HG03097 (cell line): ENCODE data around the gene CCDC8.
"Not testable (repeated sequence)": the region's sequence is repeated elsewhere in the genome, so short reads cannot be mapped to it uniquely, and the experiment has no call there.

Experiments used
- ATAC-seq: cut with Tn5 transposase; IDR thresholded peaks from one replicate; pipeline ENCODE4 v1.9.1; 2021; ENCODE audit not compliant: unreplicated experiment, low FRiP score

CCDC8 gene

DNA sequence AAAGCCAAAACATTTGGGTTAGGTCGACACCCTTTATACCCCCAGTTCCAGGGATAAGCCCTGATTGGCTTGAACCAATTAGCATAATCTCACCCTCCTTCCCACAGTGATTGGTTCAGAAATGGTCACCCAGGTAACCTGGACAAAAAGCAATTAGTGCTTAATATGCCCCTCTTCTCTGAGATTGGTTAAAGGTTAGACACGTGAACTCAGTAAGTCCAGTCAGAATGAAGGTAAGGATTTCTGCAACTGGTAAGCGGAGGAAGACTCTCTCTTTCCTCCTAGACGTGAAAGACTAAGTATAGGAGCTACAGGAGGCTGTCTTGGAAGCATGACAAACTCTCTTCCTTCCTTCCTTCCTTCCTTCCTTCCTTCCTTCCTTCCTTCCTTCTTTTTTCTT is 16.6 kb upstream of the CCDC8 start:
- ATAC-seq: no peak

DNA sequence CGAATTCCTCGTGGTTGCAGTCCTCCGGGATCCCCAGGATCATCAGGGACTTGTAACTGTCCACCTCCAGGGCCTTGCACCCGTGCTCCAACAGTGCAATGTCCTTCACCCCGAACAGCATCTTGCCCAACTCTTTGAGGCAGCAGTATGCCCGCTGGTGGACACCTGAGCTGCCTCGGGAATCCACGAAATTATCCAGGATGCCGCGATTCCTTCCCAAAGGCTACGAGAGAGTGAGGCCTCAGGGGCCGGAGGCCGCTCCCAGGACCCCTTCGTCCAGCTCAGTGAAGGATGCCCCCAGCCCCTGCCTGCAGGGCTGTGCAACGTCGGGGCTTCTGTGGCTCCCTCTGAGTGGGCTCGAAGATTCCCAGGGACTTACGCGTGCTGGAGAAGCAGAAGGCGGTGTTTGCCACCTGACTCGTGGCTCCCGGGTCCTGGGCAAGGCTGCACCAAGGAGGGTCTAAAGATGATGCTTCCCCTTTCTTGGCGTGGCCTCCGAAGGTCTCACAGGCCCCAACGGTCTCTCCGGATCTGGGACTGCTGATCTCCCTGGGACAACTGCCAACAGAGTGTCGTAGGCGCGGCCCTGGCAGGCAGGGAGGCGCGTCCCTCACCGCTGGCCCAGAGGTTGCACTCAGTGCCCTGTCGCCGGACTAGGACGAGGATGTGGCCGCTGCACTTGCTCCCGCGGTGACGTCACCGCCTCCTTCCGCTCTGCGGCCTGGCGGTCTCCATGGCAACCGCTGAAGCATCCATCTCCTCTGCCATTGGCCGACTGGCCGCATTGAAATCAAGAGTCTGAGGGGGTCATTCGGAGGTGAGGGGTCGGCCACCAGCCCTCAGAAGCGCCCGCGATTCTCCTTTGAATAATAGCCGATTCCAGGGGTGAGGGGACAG is 15.1 kb upstream of the CCDC8 start, which contains the start of gene PNMA8C:
TSS of gene PNMA8C (minus strand) at position 698 of the 897 bp plus-strand sequence. CDS start at position 121, 577 bp downstream.
- ATAC-seq: no peak

DNA sequence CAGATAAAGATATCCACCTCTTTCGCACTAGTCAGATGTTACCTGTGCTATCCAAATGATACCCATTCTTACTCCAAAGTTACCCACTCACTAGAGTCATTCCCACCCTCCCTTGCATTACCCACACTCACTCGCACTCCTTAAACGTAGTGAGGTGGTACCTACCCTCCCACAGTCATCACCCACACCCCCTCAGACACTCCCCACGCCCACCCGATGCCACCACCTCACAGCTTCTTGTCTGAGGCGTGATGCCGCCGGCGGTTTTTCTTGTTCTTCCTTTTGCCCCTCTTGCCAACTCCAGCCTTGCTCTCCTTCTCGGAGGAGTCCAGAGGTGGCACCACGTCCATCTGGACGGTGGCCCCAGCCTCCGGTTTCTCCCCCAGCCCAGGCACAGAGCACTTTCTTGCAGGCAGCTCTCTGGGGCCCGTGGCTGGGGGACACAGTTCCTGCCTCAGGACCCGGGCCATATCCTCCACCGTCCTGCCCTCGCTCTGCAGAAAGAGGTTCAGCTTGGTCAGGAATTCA is 14.2 kb upstream of the CCDC8 start:
- ATAC-seq: no peak

DNA sequence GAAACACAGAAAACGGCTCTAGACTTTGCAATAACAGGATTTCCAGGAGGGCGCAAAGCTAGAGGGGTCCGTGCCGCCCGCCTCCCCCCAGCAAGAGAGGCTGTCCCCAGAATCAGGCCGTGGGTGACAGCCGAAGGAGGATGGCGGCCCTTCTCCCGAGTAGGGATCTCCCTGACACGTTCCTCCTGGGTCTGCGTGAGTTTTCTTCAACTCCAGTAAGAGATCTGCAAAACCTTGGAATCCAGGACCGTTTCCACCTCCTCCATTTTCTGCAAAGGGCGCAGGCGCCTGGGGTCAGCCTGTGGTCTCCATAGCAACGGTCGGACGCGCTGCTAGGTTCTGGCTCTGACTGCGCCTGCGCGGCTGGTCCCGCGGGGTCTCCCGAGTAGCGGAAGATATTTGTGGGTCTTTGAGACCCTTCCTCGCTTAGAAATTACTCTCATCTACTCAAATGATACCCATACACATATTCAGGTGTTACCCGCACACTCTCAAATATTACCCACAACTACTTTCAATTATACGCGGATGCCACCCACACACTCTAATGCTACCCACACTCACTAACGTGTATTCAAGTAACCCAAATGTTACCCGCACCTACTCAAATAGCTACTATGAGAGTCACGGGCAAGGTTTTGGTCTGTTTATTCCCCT is 13.3 kb upstream of the CCDC8 start:
- no peak for ATAC-seq

DNA sequence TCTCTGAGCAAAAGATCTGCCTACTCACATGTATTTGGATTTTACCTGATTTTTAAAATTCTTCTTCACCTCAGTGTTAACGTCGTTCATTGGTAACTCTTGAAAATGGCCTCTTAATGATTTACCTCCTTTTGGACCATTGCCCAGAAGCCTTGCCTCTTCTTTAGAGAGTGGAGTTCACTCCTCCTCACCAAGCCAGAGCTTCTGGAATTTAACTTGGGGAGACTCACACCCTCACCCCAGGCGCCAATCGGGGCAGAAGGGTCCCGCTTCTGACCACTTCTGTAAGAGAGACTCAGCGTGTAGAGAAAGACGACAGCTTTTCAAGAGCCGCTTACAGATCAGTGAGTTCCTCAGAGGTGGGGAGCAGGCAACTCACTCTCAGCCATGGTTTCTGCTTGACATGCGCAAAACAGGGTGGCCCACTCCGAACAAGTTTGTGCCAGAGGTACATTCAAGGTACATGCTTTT is 12.7 kb upstream of the CCDC8 start:
- no peak for ATAC-seq

DNA sequence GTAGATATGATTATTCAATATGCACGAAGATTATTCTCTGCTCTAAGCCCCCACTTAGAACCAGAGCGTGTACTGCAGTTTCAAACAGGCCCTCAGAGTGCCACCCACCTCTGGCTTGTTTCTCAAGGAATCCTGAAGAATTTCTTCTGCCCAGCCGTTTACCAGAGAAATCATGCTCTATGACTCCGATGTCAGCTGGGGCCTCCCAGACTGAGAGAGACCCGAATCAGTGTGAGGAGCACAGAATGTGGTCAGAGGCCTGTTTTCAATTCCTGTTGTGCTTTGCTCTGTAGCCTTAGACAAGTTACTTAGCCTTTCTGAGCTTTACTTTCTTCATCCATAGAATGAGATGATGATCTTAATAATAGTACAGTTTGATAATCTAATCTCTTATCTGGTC is 9.8 kb upstream of the CCDC8 start:
- ATAC-seq: no peak

DNA sequence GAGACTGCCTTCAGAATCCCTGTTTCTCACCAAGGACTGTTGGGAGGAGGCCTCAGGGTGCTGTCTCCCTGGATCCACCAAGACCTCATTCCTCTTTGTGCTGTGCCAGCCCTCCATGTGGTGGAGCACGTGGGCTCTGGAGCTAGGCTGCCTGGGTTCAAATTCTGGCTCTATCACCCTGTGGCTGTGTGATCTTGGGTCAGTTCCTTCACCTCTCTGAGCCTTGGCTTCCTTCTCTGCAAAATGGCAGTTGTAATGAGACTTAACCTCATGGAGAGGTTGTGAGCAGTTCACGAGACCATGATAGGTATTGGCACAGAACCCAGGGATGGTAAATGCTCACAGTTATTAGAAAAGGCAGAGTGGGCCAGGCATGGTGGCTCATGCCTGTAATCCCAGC is 9.0 kb upstream of the CCDC8 start:
- ATAC-seq: no peak

DNA sequence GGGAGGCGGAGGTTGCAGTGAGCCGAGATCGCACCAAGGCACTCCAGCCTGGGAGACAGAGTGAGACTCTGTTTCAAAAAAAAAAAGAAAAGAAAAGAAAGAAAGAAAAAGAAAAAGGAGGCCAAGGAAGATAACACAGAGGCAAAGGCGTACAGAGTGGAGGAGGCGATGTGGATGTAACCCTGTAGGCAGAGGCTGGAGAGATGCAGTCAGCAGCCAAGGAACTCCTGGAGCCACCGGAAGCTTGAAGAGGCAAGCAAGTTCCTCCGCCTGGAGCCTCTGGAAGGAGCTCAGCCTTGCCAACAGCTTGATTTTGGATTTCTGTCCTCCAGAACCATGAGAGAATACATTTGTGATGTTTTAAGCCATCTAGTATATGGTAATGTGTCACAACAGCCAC is 6.7 kb upstream of the CCDC8 start:
- ATAC-seq: no peak

DNA sequence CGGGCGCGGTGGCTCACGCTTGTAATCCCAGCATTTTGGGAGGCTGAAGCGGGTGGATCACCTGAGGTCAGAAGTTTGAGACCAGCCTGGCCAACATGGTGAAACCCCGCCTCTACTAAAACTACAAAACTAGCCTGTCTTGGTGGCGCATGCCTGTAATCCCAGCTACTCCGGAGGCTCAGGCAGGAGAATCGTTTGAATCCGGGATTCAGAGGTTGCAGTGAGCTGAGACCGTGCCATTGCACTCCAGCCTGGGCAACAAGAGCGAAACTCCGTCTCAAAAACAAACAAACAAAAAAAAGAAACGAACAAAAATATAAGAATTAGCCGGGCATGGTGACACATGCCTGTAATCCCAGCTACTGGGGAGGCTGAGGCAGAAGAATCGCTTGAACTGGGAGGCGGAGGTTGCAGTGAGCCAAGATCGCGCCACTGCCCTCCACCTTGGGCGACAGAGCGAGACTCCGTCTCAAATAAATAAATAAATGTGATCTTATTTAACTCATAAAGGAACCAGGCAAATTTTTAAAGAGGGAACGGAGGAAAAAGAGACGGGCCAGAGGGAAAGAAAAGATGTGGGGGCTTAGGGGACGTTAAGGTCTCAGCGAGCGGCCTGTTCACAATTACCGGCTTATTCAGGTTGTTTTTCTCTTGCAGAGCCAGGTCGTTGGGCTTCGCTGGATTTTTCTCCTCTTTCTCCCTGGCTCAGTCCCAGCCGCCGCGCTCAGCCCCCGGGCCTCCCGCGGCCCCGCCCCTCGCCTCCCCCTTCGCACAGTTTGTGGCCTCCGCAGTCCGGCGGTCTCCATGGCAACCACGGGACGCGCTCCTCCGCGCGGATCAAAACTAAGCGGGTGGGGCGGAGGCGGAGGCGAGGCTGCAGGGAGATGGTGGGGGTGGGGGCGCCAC is 2.7 kb upstream of the CCDC8 start:
- not testable (repeated sequence) for ATAC-seq

DNA sequence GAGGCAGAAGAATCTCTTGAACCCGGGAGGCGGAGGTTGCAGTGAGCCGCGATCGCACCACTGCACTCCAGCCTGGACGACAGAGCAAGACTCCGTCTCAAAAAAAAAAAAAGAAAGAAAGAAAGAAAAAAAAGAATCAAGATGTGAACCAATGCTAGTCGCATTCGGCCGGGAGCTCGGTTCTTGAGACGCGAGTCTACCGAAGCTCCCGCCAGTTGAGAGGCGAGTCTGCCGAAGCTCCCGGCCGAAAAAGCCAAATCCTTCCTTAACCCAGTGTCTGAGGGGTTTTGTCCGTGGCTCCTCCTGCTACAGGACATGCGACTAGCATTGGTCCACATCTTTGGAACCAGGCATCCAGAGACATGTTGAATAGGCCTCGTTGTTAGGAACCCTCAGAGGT is 1.5 kb upstream of the CCDC8 start:
- not testable (repeated sequence) for ATAC-seq

DNA sequence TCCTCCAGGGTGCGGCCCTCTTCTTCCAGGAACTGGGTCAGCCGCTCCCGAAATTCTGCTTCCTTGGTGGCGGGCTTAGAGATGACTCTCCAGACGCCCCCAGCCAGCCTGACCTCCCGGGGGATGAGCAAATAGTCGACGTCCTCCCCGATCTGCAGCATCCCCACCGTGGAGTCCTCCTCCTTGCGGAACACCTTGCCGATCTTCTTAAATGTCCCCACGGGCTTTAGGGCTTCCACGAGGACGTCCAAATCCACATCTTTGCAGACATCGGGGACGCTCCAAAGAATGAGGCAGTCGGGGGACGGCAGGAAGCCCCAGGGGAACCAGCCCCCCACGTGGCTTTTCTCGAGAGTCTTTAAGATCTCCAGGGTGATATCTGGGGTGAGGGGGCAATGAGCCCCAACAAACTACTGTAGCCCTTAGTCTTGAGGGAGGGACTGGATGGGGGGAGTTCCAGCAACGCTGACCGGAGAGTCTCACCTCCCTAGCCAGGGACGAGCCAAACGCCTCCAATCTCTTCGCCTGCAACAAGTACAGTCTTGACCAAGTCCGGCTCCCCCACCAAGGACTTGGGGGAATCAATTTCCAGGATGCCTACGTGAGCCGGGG is 608 bp downstream of the CCDC8 start:
- ATAC-seq: no peak

DNA sequence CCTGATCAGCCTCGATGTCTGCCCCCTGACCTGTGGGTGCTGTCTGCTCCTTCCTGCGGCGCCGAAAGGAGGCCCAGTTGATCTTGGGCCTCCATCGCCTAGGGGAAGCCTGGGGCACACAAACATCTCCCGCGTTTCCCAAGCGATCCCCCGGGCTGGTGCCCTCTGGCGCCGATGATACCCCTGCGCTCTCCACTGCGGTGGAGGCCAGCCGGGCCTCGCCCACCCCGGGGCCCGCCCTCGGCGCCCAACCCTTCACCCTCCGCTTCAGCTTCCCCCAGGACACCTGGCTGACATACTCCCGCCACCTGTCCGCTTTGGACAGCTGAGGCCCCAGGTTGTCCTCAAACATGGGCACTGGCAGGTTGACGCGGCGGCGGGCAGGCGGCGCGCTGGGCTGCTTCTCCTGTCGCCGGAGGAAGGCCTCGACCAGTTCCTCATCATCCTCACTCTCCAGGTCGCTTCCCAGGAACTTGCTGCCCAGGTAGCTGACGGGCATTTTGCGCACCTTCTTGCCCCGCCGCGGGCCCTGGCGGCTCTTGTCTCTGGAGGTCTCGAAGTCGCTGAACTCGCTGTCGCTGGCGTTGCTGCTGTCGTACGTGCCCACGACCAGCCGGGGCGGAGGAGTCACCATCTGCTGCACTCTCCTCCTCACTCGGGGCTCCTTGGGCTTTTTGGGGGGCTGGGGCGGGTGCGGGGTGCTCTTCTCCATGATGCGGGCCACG is 1.3 kb downstream of the CCDC8 start:
- no peak for ATAC-seq

DNA sequence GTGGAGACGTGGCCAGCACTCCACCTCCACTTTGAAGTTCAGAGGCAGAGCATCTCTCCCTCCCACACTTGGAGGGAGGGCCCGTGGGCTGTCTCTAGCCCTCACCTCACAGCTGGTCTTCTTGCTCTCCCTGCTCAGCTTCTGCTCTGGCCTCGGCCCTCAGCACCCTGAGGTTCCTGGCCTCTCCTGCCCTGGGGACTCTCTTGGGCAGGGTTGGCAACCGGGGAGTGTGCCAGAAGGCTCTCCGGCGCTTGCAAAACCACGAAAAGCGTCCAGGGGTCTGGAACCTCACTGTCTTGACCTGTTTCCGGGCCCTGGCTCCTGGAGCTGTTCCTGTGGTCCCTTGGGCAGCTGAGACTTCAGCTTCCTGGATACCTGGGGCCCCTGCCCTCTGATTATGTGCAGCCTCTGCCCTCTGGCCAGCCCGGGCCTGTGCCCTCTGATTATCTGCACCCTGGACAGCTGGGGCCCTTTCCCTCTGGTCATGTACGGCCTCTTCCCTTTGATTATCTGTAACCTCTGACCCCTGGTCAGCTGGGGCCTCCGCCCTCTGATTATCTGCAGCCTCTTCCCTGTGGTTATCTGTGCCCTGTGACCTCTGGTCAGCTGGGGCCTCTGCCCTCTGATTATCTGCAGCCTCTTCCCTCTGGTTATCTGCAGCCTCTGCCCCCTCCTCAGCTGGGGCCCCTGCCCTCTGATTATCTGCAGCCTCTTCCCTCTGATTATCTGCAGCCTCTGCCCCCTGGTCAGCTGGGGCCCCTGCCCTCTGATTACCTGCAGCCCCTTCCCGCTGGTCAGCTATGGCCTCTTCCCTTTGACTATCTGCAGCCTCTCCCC is 2.1 kb downstream of the CCDC8 start:
- no peak for ATAC-seq

DNA sequence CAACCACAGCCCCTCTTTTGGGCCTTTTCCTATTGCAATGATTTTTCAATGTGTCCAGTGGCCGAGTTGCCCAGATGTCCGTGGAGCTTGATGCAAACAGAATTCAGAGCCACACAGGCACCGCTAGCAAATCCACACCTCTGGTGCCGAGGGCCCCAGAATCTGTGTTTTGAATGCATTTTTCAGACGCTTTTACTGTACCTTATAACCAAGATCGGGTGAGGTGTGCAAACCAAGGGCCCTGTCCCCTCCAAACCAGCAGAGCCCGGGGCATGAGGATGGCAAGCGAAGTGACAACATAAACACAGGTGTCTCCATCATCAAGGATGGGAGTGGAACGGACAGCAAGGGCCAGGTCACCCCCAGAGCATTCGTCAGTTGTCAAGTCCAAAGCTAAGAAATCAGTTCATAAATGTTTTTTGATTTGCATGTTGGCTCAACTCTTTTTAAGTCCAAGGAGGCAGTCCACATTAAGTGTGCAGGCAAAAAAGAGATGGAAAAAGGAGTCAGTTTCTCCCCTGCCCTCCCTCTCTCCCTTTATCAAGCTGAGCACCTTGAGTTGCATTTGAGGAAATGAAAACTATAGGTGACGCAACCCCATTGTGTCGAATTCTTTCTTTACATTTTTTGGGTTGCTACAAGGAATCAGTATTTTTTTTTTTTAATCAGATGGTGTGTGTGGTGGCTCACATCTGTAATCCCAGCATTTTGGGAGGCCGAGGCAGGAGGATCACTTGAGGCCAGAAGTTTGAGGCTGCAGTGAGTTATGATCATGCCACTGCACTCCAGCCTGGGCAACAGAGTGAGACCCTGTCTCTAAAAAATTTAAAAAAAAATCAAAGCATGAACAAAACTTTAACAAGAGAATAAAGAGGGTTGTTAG is 2.9 kb downstream of the CCDC8 start:
- ATAC-seq: no peak

DNA sequence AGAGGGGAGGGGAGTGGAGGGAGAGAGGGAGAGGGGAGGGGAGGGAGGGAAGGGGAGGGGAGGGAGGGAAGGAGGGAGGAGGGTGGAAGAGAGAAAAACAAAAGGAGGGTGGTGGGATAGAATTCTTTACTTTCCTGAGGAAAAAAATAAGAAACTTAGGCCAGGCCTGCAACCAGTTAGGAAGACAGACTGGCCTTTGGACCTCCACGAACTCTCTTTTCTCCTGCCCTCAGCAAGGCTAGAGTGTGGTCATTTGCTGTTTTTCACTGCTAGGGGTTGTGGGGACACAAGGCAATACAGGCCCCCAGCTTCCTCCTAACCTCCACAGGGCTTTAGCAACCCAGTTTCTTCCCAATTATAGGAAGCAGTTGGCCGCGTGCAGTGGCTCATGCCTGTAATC is 4.2 kb downstream of the CCDC8 start:
- no peak for ATAC-seq

DNA sequence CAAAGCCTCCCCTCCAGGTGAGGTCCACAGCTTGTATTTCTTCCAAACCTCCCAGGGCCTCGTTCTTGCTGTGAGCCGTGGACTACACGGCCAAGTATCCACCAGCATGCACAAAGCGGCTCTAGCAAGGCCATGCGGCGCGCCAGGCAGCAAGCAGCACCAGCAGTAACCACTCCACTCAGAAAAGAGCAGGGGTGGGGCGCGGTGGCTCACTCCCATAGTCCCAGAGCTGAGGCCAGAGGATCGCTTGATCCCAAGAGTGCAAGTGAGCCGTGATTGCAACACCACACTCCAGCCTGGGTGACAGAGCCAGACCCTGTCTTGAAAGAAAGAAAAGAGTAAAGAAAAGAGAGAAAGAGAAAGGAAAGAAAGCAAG is 4.7 kb downstream of the CCDC8 start:
- ATAC-seq: no peak

DNA sequence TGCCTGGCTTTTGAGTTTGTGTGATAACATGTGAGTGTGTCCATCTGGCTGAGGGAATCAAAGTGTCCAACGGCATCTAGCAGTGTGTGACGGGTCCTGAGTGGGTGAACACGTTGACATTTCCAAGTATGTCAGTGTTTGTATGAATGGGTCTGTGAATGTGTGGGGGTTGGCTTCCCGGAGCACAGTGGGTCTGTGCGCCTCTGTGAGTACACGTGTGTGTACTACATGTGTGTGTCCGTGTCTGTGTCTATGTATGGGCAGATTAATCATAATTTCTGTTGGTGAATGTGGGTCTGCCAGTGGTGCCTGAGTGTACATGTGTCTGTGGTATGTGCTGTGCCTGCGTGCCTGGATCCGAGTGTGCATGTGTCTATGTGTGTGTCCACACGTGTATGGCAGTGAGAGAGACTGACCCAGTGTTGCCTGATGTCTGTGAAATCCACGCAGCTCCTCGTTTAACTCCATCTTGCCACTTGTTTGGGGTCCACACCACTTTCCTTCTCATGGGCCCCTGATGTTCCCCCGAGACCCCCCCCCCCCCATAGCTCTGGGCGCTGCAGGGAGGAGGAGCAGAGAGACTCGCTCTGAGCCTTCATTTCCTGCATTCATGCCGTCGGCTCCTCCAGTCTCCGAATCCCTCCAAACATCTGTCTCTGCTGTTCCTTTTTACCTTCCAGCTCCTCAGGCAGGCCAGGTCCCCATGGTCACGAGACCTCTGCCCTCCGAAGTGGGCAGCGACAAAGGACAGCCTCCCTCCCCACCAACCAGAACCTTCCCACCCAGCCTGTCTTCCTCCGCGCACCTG is 5.3 kb downstream of the CCDC8 start:
- no peak for ATAC-seq
